ENCODE data around the gene BTBD1.
"Not testable (repeated sequence)": the region's sequence is repeated elsewhere in the genome, so short reads cannot be mapped to it uniquely, and the experiment has no call there.

BTBD1 gene

DNA sequence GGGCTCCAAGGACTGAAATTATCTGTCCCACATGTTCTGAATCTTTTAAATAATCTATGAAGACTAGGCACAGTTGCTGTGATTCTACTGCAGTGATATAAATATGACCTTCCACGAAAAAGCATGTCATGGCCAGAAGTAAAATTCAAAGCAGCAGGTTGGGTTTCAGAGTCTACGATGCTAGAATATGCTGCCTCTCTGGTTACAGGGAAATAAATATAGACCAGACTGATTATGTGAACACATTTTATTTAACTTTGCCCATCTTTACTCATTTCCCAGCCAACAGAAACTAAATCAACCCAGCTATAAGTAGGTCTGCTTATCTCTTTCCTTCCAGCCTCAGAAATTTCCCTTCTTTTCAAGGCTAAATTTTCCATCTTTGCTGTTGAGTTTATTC is 20.5 kb upstream of the BTBD1 start:
- no peaks in the 10 kb centered on the region for H3K79me1 ChIP-seq (ENCODE audit: low read length)
- no peaks in the 10 kb centered on the region for H3K79me2 ChIP-seq (ENCODE audit: control insufficient read depth, insufficient read depth, low read length, poor library complexity)
- DNase-seq = no peak
- H2AFZ ChIP-seq (ENCODE audit: insufficient read depth, low read length, poor library complexity) = no peak overlapping the region
- H3K4me3 ChIP-seq (ENCODE audit: low read depth, low read length) = no peak overlapping the region
- H3K23ac ChIP-seq (ENCODE audit: low read length) = no peak overlapping the region
- no peak overlapping the region for H2BK5ac ChIP-seq (ENCODE audit: low read depth, low read length, poor library complexity)
- no peak overlapping the region for H2BK120ac ChIP-seq (ENCODE audit: insufficient read depth, low read length, poor library complexity)
- no peak overlapping the region for H2BK12ac ChIP-seq (ENCODE audit: low read length)
- H3K4me1 ChIP-seq (ENCODE audit: control insufficient read depth in 1 of 2, insufficient read depth in 2 of 2, low read length in 2 of 2) = peaks cover 4 to 6% of the 10 kb centered on the region in 2 experiments
- no peak overlapping the region for H4K91ac ChIP-seq (ENCODE audit: low read depth, low read length)
- no peak overlapping the region for H3K4me2 ChIP-seq (ENCODE audit: low read length)
- H2AK5ac ChIP-seq (ENCODE audit: low read length) = no peak overlapping the region
- H3K14ac ChIP-seq (ENCODE audit: low read length) = no peak overlapping the region
- WGBS (ENCODE audit: extremely low coverage, insufficient coverage, insufficient read length) = no CpG with 5 or more reads among the region's 2 CpGs
- H3K9ac ChIP-seq (ENCODE audit: low read length) = no peak overlapping the region
- no peak overlapping the region for H3K4ac ChIP-seq (ENCODE audit: low read depth, low read length)
- no peak overlapping the region for H4K12ac ChIP-seq (ENCODE audit: low read depth, low read length)
- H3K27me3 ChIP-seq (ENCODE audit: insufficient read depth, low read length) = no peaks in the 10 kb centered on the region
- no peak overlapping the region for H3K27ac ChIP-seq (ENCODE audit: low read depth, low read length)
- no peak overlapping the region for H3K18ac ChIP-seq (ENCODE audit: low read length)
- no peaks in the 10 kb centered on the region for H3K36me3 ChIP-seq (ENCODE audit: control insufficient read depth in 1 of 2, insufficient read depth in 2 of 2, low read length in 2 of 2)
- no peaks in the 10 kb centered on the region for H3K9me3 ChIP-seq (ENCODE audit: insufficient read depth, low read depth, low read length)
- H4K8ac ChIP-seq (ENCODE audit: low read depth, low read length) = no peak overlapping the region

DNA sequence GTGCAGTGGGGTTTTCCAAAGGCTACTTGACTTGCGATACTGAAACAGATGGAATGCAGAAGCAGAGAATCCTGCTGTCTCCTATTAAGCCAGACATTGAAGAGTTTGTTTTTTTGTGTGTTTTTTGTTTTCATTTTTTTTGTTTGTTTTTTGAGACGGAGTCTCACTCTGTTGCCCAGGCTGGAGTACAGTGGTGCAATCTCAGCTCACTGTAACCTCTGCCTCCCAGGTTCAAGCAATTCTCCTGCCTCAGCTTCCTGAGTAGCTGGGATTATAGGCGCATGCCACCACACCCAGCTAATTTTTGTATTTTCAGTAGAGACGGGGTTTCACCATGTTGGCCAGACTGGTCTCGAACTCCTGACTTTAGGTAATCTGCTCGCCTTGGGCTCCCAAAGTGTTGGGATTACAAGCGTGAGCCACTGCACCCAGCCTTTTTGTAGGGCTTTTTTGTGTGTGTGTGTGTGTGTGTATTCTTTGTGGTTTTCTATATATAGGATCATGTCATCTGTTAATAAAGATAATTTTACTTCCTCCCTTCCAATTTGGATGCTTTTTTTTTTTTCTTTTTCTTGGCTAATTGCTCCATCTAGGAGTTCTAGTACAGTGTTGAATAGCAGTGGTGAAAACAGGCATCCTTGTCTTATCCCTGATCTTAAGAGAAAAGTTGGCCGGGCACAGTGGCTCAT is 19.0 kb upstream of the BTBD1 start:
- H3K4me3 ChIP-seq (ENCODE audit: low read depth, low read length); H3K27ac ChIP-seq (ENCODE audit: low read depth, low read length); H3K14ac ChIP-seq (ENCODE audit: low read length); DNase-seq; H2BK12ac ChIP-seq (ENCODE audit: low read length); H3K4me1 ChIP-seq (ENCODE audit: control insufficient read depth in 1 of 2, insufficient read depth in 2 of 2, low read length in 2 of 2); H3K9ac ChIP-seq (ENCODE audit: low read length); H3K9me3 ChIP-seq (ENCODE audit: insufficient read depth, low read depth, low read length); H4K12ac ChIP-seq (ENCODE audit: low read depth, low read length); H4K8ac ChIP-seq (ENCODE audit: low read depth, low read length); H3K23ac ChIP-seq (ENCODE audit: low read length); H3K18ac ChIP-seq (ENCODE audit: low read length); H3K27me3 ChIP-seq (ENCODE audit: insufficient read depth, low read length); H3K4me2 ChIP-seq (ENCODE audit: low read length); H3K4ac ChIP-seq (ENCODE audit: low read depth, low read length); H2AFZ ChIP-seq (ENCODE audit: insufficient read depth, low read length, poor library complexity); H3K79me2 ChIP-seq (ENCODE audit: control insufficient read depth, insufficient read depth, low read length, poor library complexity); H2AK5ac ChIP-seq (ENCODE audit: low read length); H3K79me1 ChIP-seq (ENCODE audit: low read length); H4K91ac ChIP-seq (ENCODE audit: low read depth, low read length); H2BK120ac ChIP-seq (ENCODE audit: insufficient read depth, low read length, poor library complexity); H3K36me3 ChIP-seq (ENCODE audit: control insufficient read depth in 1 of 2, insufficient read depth in 2 of 2, low read length in 2 of 2); H2BK5ac ChIP-seq (ENCODE audit: low read depth, low read length, poor library complexity): not testable (repeated sequence)
- WGBS (ENCODE audit: extremely low coverage, insufficient coverage, insufficient read length) = no CpG with 5 or more reads among the region's 8 CpGs

DNA sequence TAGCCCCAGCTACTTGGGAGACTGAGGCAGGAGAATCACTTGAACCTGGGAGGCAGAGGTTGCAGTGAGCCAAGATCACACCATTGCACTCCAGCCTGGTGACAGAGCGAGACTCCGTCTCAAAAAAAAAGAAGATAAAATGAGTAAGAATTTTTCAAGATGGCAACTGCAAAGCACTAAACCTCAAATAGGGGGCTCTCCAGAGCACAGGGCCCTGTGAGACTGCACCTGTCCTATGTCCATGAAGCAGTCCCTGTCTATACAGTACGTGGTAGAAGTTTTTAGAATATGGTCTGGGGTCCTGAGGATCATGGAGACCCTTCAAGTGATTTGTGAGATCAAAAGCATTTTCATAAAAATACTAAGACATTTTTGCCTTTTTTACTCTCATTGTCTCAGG is 18.4 kb upstream of the BTBD1 start:
- WGBS (ENCODE audit: extremely low coverage, insufficient coverage, insufficient read length) = no CpG with 5 or more reads among the region's 3 CpGs
- not testable (repeated sequence) for H3K27ac ChIP-seq (ENCODE audit: low read depth, low read length); H3K4me1 ChIP-seq (ENCODE audit: control insufficient read depth in 1 of 2, insufficient read depth in 2 of 2, low read length in 2 of 2); H4K12ac ChIP-seq (ENCODE audit: low read depth, low read length); H3K79me2 ChIP-seq (ENCODE audit: control insufficient read depth, insufficient read depth, low read length, poor library complexity); H2BK12ac ChIP-seq (ENCODE audit: low read length); H3K9me3 ChIP-seq (ENCODE audit: insufficient read depth, low read depth, low read length); H3K18ac ChIP-seq (ENCODE audit: low read length); H2AK5ac ChIP-seq (ENCODE audit: low read length); H3K9ac ChIP-seq (ENCODE audit: low read length); DNase-seq; H3K14ac ChIP-seq (ENCODE audit: low read length); H4K8ac ChIP-seq (ENCODE audit: low read depth, low read length); H3K4me2 ChIP-seq (ENCODE audit: low read length); H3K4me3 ChIP-seq (ENCODE audit: low read depth, low read length); H3K79me1 ChIP-seq (ENCODE audit: low read length); H2AFZ ChIP-seq (ENCODE audit: insufficient read depth, low read length, poor library complexity); H3K36me3 ChIP-seq (ENCODE audit: control insufficient read depth in 1 of 2, insufficient read depth in 2 of 2, low read length in 2 of 2); H3K27me3 ChIP-seq (ENCODE audit: insufficient read depth, low read length); H4K91ac ChIP-seq (ENCODE audit: low read depth, low read length); H2BK120ac ChIP-seq (ENCODE audit: insufficient read depth, low read length, poor library complexity); H2BK5ac ChIP-seq (ENCODE audit: low read depth, low read length, poor library complexity); H3K4ac ChIP-seq (ENCODE audit: low read depth, low read length); H3K23ac ChIP-seq (ENCODE audit: low read length)

DNA sequence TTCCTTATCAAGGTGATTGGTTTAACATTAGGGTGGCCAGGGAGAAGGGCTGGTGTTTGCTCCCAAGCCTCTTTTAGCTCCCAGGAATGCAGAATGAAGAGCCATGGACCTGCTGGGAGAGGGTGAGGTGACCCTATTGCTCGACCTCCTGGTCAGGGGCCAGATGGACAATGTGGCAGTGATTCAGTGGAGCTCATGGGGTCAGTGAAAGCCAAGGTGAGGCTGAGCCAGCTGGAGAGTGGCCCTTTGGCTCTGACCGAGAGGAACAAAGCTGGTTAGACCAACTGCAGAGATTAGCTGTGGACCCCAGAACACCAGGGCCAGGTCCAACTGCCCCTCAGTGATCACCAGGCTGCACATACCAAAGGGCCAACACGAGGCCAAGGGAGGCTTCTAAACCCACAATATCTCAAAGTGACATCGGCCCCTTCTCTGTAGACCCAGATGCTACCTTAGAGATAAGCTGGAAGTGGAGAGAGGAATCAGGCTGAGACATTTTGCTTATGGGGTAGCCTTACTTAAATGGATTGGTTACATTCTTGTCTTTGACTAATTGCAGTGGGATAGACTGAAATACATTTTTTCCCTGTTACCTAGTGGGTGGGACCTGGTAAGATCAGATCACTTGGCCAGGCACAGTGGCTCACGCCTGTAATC is 15.8 kb upstream of the BTBD1 start:
- H3K23ac ChIP-seq (ENCODE audit: low read length) = no peak overlapping the region
- no peaks in the 10 kb centered on the region for H3K79me2 ChIP-seq (ENCODE audit: control insufficient read depth, insufficient read depth, low read length, poor library complexity)
- H4K91ac ChIP-seq (ENCODE audit: low read depth, low read length) = no peak overlapping the region
- H3K14ac ChIP-seq (ENCODE audit: low read length) = no peak overlapping the region
- H2AFZ ChIP-seq (ENCODE audit: insufficient read depth, low read length, poor library complexity) = no peak overlapping the region
- H2BK5ac ChIP-seq (ENCODE audit: low read depth, low read length, poor library complexity) = no peak overlapping the region
- no peaks in the 10 kb centered on the region for H3K4me1 ChIP-seq (ENCODE audit: control insufficient read depth in 1 of 2, insufficient read depth in 2 of 2, low read length in 2 of 2)
- H3K4ac ChIP-seq (ENCODE audit: low read depth, low read length) = no peak overlapping the region
- no peak overlapping the region for H2AK5ac ChIP-seq (ENCODE audit: low read length)
- WGBS (ENCODE audit: extremely low coverage, insufficient coverage, insufficient read length) = no CpG with 5 or more reads among the region's 5 CpGs
- no peak overlapping the region for H2BK120ac ChIP-seq (ENCODE audit: insufficient read depth, low read length, poor library complexity)
- H3K9ac ChIP-seq (ENCODE audit: low read length) = peak overlapping the region; percentile 2
- no peak overlapping the region for H3K27ac ChIP-seq (ENCODE audit: low read depth, low read length)
- no peaks in the 10 kb centered on the region for H3K9me3 ChIP-seq (ENCODE audit: insufficient read depth, low read depth, low read length)
- no peak overlapping the region for H4K8ac ChIP-seq (ENCODE audit: low read depth, low read length)
- no peak overlapping the region for H4K12ac ChIP-seq (ENCODE audit: low read depth, low read length)
- no peaks in the 10 kb centered on the region for H3K79me1 ChIP-seq (ENCODE audit: low read length)
- H2BK12ac ChIP-seq (ENCODE audit: low read length) = no peak overlapping the region
- no peak overlapping the region for H3K4me3 ChIP-seq (ENCODE audit: low read depth, low read length)
- H3K18ac ChIP-seq (ENCODE audit: low read length) = no peak overlapping the region
- no peak overlapping the region for H3K4me2 ChIP-seq (ENCODE audit: low read length)
- peak in 1 of 2 donors; percentile 23 for DNase-seq
- H3K36me3 ChIP-seq (ENCODE audit: control insufficient read depth in 1 of 2, insufficient read depth in 2 of 2, low read length in 2 of 2) = no peaks in the 10 kb centered on the region
- no peaks in the 10 kb centered on the region for H3K27me3 ChIP-seq (ENCODE audit: insufficient read depth, low read length)

Measured in trophoblast cell (in vitro differentiated cells and primary cell).